IMR-90 (cell line): ENCODE data around the gene BCKDK. TPM values are rescaled to one million over a fixed set of nuclear protein-coding genes. Genes with fewer than 3 reads are reported as not detected.

Experiments used
- ATAC-seq: fragments of 200-7000 bp; cut with Tn5 transposase; 2 replicates; pipeline ENCODE4 v1.9.1; 2020; ENCODE audit warnings: low read depth, mild to moderate bottlenecking, moderate library complexity
- BruUV-seq: library from RNA; stranded (reverse); fragments of 400-500 nt; replicated peaks from 2 replicates; lab custom pipeline; 2021; lab: Mats Ljungman, UMichigan
- CTCF ChIA-PET: fragments of 300-600 bp; formaldehyde crosslinking; extraction: SDS; loops from one replicate; lab custom pipeline; 2021; ENCODE audit warnings: antibody characterized with exemption; lab: Yijun Ruan, JAX
- POLR2A ChIA-PET: fragments of 300-600 bp; sonication (Branson Sonifier 250); formaldehyde crosslinking; loops from one replicate; lab custom pipeline; 2022; ENCODE audit warnings: antibody characterized with exemption; ENCODE audit not compliant: unreplicated experiment; lab: Charles Lee
- DNase-seq: peaks from one replicate; pipeline ENCODE4 v3.0.0; 2013
- H2AFZ ChIP-seq: replicated peaks from 2 replicates; pipeline ENCODE3; 2013; ENCODE audit warnings: low read length, mild to moderate bottlenecking; ENCODE audit not compliant: poor library complexity
- H2AK5ac ChIP-seq: 2 replicates; pipeline ENCODE4 v1.6.1; 2013; ENCODE audit warnings: low read depth, low read length, inconsistent platforms
- H2AK9ac ChIP-seq: replicated peaks from 2 replicates; pipeline ENCODE3; 2013; ENCODE audit warnings: mild to moderate bottlenecking, low read depth, low read length, moderate library complexity; ENCODE audit not compliant: poor library complexity
- H2BK120ac ChIP-seq: 2 replicates; pipeline ENCODE4 v1.6.1; 2013; ENCODE audit warnings: low read depth, low read length, inconsistent platforms
- H2BK15ac ChIP-seq: 3 replicates; pipeline ENCODE4 v1.6.1; 2013; ENCODE audit warnings: low read depth, low read length, inconsistent platforms
- H2BK20ac ChIP-seq: 2 replicates; pipeline ENCODE4 v1.6.1; 2013; ENCODE audit warnings: low read depth, mild to moderate bottlenecking, inconsistent platforms, low read length, moderate library complexity
- H2BK5ac ChIP-seq: 2 replicates; pipeline ENCODE4 v1.6.1; 2013; ENCODE audit warnings: mild to moderate bottlenecking, low read depth, low read length, inconsistent platforms; ENCODE audit not compliant: poor library complexity, severe bottlenecking
- H3K14ac ChIP-seq: replicated peaks from 2 replicates; pipeline ENCODE4 v1.6.1; 2013; ENCODE audit warnings: low read depth, low read length, inconsistent platforms
- H3K18ac ChIP-seq: 2 replicates; pipeline ENCODE4 v1.6.1; 2013; ENCODE audit warnings: low read depth, low read length, control low read depth
- H3K23ac ChIP-seq: 2 replicates; pipeline ENCODE4 v1.6.1; 2013; ENCODE audit warnings: low read depth, low read length, inconsistent platforms
- H3K27ac ChIP-seq: 2 replicates; pipeline ENCODE4 v1.5.1; 2013; ENCODE audit warnings: mild to moderate bottlenecking, control low read depth, low read length; ENCODE audit not compliant: insufficient read depth
- H3K27me3 ChIP-seq: 2 replicates; pipeline ENCODE4 v1.6.1; 2013; ENCODE audit warnings: low read length; ENCODE audit not compliant: control insufficient read depth, insufficient read depth
- H3K36me3 ChIP-seq: 2 replicates; pipeline ENCODE4 v1.6.1; 2013; ENCODE audit warnings: low read length, mixed read lengths; ENCODE audit not compliant: control insufficient read depth, insufficient read depth
- H3K4ac ChIP-seq: 2 replicates; pipeline ENCODE4 v1.6.1; 2013; ENCODE audit warnings: low read depth, low read length, inconsistent platforms
- H3K4me1 ChIP-seq: 2 replicates; pipeline ENCODE4 v1.6.1; 2013; ENCODE audit warnings: low read length, mixed read lengths; ENCODE audit not compliant: control insufficient read depth, insufficient read depth
- H3K4me2 ChIP-seq: 2 replicates; pipeline ENCODE4 v1.6.1; 2013; ENCODE audit warnings: low read depth, mild to moderate bottlenecking, control low read depth, low read length, moderate library complexity
- H3K4me3 ChIP-seq: 2 replicates; pipeline ENCODE4 v1.5.1; 2013; ENCODE audit warnings: low read depth, mild to moderate bottlenecking, control low read depth, low read length, moderate library complexity; ENCODE audit not compliant: insufficient read depth
- H3K56ac ChIP-seq: 2 replicates; pipeline ENCODE4 v1.6.1; 2013; ENCODE audit warnings: low read length, inconsistent platforms; ENCODE audit not compliant: insufficient read depth; ENCODE audit errors: extremely low read depth
- H3K79me1 ChIP-seq, 2 experiments: 2 replicates each; pipeline ENCODE4 v1.6.1; 2013; ENCODE audit warnings: low read length in 2 of 2, inconsistent platforms in 1 of 2, low read depth in 1 of 2
- H3K9ac ChIP-seq: 2 replicates; pipeline ENCODE4 v1.6.1; 2013; ENCODE audit warnings: low read depth, low read length, control low read depth
- H3K9me1 ChIP-seq: 2 replicates; pipeline ENCODE4 v1.6.1; 2013; ENCODE audit warnings: low read length, inconsistent platforms; ENCODE audit not compliant: insufficient read depth
- H3K9me3 ChIP-seq: 2 replicates; pipeline ENCODE4 v1.6.1; 2013; ENCODE audit warnings: low read length; ENCODE audit not compliant: control insufficient read depth, insufficient read depth
- H4K20me1 ChIP-seq: 2 replicates; pipeline ENCODE4 v1.6.1; 2013; ENCODE audit warnings: low read length, inconsistent platforms; ENCODE audit not compliant: insufficient read depth
- H4K5ac ChIP-seq: 2 replicates; pipeline ENCODE4 v1.6.1; 2013; ENCODE audit warnings: mild to moderate bottlenecking, low read depth, low read length, control low read depth
- H4K8ac ChIP-seq, 2 experiments: 2 replicates each; pipeline ENCODE4 v1.6.1; 2013; ENCODE audit warnings: low read depth in 2 of 2, low read length in 2 of 2, control low read depth in 1 of 2, inconsistent platforms in 1 of 2
- H4K91ac ChIP-seq: 2 replicates; pipeline ENCODE4 v1.6.1; 2013; ENCODE audit warnings: low read depth, low read length, inconsistent platforms; ENCODE audit not compliant: insufficient read depth
- BHLHE40 ChIP-seq: fragments of 150-350 bp; IDR thresholded peaks from 2 replicates; pipeline ENCODE4 v1.6.1; 2016; ENCODE audit warnings: mild to moderate bottlenecking, low read depth, low read length
- CEBPB ChIP-seq: IDR thresholded peaks from 2 replicates; pipeline ENCODE4 v1.6.1; 2012; ENCODE audit warnings: low read depth, low read length, improper control_type of control experiment
- MAZ ChIP-seq: IDR thresholded peaks from 2 replicates; pipeline ENCODE4 v1.6.1; 2012; ENCODE audit warnings: low read depth, mild to moderate bottlenecking, low read length, improper control_type of control experiment, moderate library complexity, borderline replicate concordance
- MXI1 ChIP-seq: IDR thresholded peaks from 2 replicates; pipeline ENCODE4 v1.6.1; 2012; ENCODE audit warnings: low read depth, mild to moderate bottlenecking, low read length, moderate library complexity, borderline replicate concordance
- NFE2L2 ChIP-seq: fragments of 150-350 bp; IDR thresholded peaks from 2 replicates; pipeline ENCODE4 v1.6.1; 2016; ENCODE audit warnings: low read depth, mild to moderate bottlenecking, low read length
- POLR2A ChIP-seq: IDR thresholded peaks from 2 replicates; pipeline ENCODE4 v1.6.1; 2012; ENCODE audit warnings: mild to moderate bottlenecking, low read depth, low read length
- SMC3 ChIP-seq: fragments of 150-350 bp; IDR thresholded peaks from 2 replicates; pipeline ENCODE4 v1.6.1; 2016; ENCODE audit warnings: low read depth, mild to moderate bottlenecking, antibody characterized with exemption, low read length, moderate library complexity
- USF2 ChIP-seq: fragments of 150-350 bp; IDR thresholded peaks from 2 replicates; pipeline ENCODE4 v1.6.1; 2017; ENCODE audit warnings: mild to moderate bottlenecking, antibody characterized with exemption, low read length, low read depth
- WGBS, 2 experiments: methylation state at CpG; one replicate each; pipeline versions ENCODE4 v1.1.5 to v1.1.7; 2013; ENCODE audit warnings: missing lambda C conversion rate in 2 of 2; ENCODE audit not compliant: insufficient read length in 1 of 2; ENCODE audit errors: extremely low coverage in 2 of 2; 5-methylcytosine and 5-hydroxymethylcytosine counted together
- dilution Hi-C: fragments of 300-500 bp; cut with HindIII; formaldehyde crosslinking; loops from one replicate; pipeline ENCODE4 v1.14.3; 2018; ENCODE audit warnings: low sequenced_read_pairs; ENCODE audit not compliant: unreplicated experiment
- in situ Hi-C: fragments of 300-500 bp; cut with MboI; formaldehyde crosslinking; loops from 3 replicates; pipeline ENCODE4 v1.14.3; 2019; ENCODE audit warnings: low sequenced_read_pairs, inconsistent platforms, mixed read lengths
- intact Hi-C: fragments of 100-400 bp; cut with micrococcal nuclease; formaldehyde crosslinking; loops from 2 replicates; pipeline ENCODE4 v1.10.0; 2022
- polyA plus RNA-seq, 3 experiments: library from polyadenylated mRNA; depleted of rRNA; stranded (reverse); fragments of >200 nt; gene quantifications; 2 replicates each; pipeline ENCODE4 v1.2.3, GENCODE V29; 2012; ENCODE audit warnings: low replicate concordance in 1 of 3
- total RNA-seq: library from RNA; depleted of rRNA; stranded (reverse); fragments of >200 nt; gene quantifications from 2 replicates; pipeline ENCODE4 v1.2.3, GENCODE V29; 2012

The BCKDK gene
- total and polyA plus RNA-seq, 2 of the 4 experiments (the other 2 are of a cell fraction) = 26.0 to 79.3 TPM

DNA sequence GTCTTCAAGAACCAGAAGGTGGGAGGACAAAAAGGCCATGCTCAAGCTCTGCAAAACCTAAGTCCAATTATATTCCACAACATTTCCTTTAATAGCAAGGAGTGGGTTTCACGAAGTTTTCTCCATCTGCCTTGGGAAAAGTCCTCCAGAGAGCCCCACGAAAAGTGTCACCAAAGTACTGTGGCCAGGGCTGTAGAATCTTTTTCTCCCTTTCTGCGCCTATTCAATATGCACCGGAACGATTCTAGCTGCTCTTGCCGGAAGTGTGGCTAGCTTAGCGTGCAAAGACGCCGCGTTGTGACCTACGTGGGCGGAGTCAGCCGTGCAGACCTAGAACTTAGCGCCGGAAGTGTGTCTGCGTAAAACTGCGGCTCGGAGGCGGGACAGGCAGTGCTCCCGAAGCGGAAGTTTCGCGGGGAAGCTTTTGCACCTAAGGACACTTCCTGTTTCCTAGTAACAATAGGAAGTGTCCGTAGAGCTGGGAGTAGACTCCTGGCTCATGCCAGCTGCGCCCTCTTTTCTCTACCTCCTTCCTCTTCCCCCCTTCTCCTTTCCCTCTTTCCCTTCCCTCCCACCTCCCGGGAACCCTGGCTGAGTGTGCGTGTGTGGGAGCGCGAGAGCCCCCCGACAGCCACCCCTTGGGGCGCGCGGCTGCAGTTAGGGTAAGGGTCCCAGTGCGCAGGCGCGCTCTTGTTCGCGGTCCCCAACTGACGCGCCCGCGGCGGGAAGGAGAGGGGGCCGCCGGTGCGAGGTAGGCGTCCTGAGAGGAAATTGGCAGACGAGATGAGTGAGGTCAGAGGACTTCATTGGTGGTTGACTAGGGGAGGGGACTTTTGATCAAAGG, 34.0 kb upstream of the BCKDK start, which contains the start of the genes ZNF646 and ZNF668:
Gene ZNF646 (plus strand): TSS at position 453 of the 844 bp plus-strand sequence. CDS start 1,903 bp downstream, outside the sequence.
Gene ZNF668 (minus strand): TSS at position 271 of the 844 bp plus-strand sequence. CDS start 9,781 bp downstream, outside the sequence.
- Histone ChIP-seq H2AK5ac (peak within 1 kb of the TSS; percentile 96), H3K4ac (peak within 1 kb of the TSS; percentile 100), H3K36me3 (peaks cover 30% of the 10 kb centered on the region), H4K91ac (peak within 1 kb of the TSS; percentile 93), H3K18ac (peak within 1 kb of the TSS; percentile 37; the same call in 1 of the 2 replicates), H3K4me1 (peaks cover 6% of the 10 kb centered on the region), H3K4me3 (peak within 1 kb of the TSS; percentile 81), H3K4me2 (peak within 1 kb of the TSS; percentile 94), H3K9me3 (no peaks in the 10 kb centered on the region), H3K9me1 (0 out of 2 replicates have a peak, but pooled peaks cover under 1% of the 10 kb centered on the region), H3K56ac (peak within 1 kb of the TSS; percentile 94), H4K8ac (peak within 1 kb of the TSS; percentile 83 to 98), H2BK20ac (peak within 1 kb of the TSS; percentile 27; the same call in 1 of the 2 replicates), H4K5ac (peak within 1 kb of the TSS; percentile 95), H2AFZ (peak within 1 kb of the TSS; percentile 91), H3K23ac (peak within 1 kb of the TSS; percentile 93), H2BK5ac (peak within 1 kb of the TSS; percentile 88), H2BK15ac (peak within 1 kb of the TSS; percentile 59; the same call in 1 of the 3 replicates), H3K14ac (peak within 1 kb of the TSS; percentile 98), H3K79me1 (peaks cover 9 to 57% of the 10 kb centered on the region in 2 experiments), H2AK9ac (peak within 1 kb of the TSS; percentile 98), H3K27me3 (no peaks in the 10 kb centered on the region), H3K9ac (peak within 1 kb of the TSS; percentile 96), H2BK120ac (peak within 1 kb of the TSS; percentile 89; the same call in 1 of the 2 replicates), H3K27ac (peak within 1 kb of the TSS; percentile 90), H4K20me1 (no peaks in the 10 kb centered on the region; the same call in 1 of the 2 replicates)
- DNase-seq (peak; percentile 100), ATAC-seq (peak; percentile 76)
- ChIA-PET POLR2A (interaction anchor here (0.9 to 1.9 kb wide), 3 partner anchors 13 to 90 kb away, joined by 3 to 6 read pairs (median 3); no protein-coding TSS in a partner anchor), CTCF (interaction anchor here (1.0 kb wide), 1 partner anchor 18 kb away, joined by 4 read pairs; no protein-coding TSS in a partner anchor)
- in situ Hi-C loops (loop anchor here (10.0 kb wide), 1 partner anchor 391 kb away; no protein-coding TSS in a partner anchor), intact Hi-C loops (loop anchor here (1.0 to 10.0 kb wide), 4 partner anchors 41 to 119 kb away; partner anchors contain the start of genes HSD3B7, SETD1A and STX4), dilution Hi-C loops (no loop called here)
- TF ChIP-seq BHLHE40 = peak; percentile 66; the same call in 1 of the 2 replicates
- no peak for TF ChIP-seq SMC3
- TF ChIP-seq CEBPB = no peak
- TF ChIP-seq MXI1 = peak; percentile 51; the same call in 1 of the 2 replicates
- peak; percentile 51; the same call in 1 of the 2 replicates for TF ChIP-seq MAZ
- TF ChIP-seq NFE2L2 = no peak
- peak; percentile 72 for TF ChIP-seq POLR2A
- TF ChIP-seq USF2 = no peak
- WGBS, 2 experiments = 2% methylated on average over 9 of the region's 48 CpGs; no CpG with 5 or more reads in 1 of the 2 experiments
- BruUV-seq = no TSS peak
